Measurements from ENCODE around the gene LGALS14.

The LGALS14 gene

GRCh38 chr19:39752390-39752789 lies 48.1 kb downstream of the LGALS14 start:
- no peak for DNase-seq

- DNase-seq: no peak
Measured at GRCh38 chr19:39752795-39753194, 48.5 kb downstream of the LGALS14 start.

GRCh38 chr19:39754544-39754943 lies 50.3 kb downstream of the LGALS14 start:
- DNase-seq: no peak

- no peak for DNase-seq
Measured at GRCh38 chr19:39754971-39755370, 50.7 kb downstream of the LGALS14 start.

Measured in NCI-H187 treated with DMSO at 0.1 percent for 48 hours (cell line).